Measurements from ENCODE around the gene EVL.
"Not testable (repeated sequence)": the region's sequence is repeated elsewhere in the genome, so short reads cannot be mapped to it uniquely, and the experiment has no call there.

Gene EVL

DNA sequence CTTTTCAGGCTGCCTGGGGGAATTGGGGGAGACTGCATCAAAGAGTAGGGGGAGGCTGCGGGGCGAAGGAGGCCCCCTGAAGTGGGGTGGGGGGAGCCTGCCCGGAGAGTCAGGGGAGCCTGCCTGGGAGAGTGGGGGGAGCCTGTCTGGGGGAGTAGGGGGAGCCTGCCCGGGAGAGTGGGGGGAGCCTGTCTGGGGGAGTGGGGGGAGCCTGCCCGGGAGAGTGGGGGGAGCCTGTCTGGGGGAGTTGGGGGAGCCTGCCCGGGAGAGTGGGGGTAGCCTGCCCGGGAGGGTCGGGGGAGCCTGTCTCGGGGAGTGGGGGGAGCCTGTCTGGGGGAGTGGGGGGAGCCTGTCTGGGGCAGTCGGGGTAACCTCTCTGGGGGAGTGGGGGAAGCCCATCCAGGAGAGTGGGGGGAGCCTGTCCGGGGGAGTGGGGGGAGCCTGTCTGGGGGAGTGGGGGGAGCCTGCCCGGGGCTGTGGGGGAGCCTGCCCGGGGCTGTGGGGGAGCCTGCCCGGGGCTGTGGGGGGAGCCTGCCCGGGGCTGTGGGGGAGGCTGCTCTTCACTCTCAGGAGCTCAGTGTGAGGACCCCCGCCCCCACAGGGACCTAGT is 100.7 kb downstream of the EVL start:
- no peak for DNase-seq (ENCODE audit: low read depth in 3 of 3)

DNA sequence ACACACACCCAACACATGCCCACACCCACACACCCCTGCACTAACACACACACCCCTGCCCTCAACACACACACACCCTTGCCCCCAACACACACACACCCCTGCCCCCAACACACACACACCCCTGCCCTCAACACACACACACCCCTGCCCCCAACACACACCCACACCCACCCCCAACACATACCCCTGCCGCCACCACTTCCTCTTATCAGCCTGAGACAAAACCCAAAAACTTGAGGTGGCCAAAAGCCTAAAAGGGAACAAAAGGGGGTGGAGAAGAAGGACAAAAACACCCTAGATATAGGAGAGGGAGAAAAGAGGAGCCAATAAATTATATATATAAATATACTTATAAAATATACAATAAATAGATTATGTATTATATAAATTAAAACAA is 103.3 kb downstream of the EVL start:
- DNase-seq (ENCODE audit: low read depth in 3 of 3): no peak

DNA sequence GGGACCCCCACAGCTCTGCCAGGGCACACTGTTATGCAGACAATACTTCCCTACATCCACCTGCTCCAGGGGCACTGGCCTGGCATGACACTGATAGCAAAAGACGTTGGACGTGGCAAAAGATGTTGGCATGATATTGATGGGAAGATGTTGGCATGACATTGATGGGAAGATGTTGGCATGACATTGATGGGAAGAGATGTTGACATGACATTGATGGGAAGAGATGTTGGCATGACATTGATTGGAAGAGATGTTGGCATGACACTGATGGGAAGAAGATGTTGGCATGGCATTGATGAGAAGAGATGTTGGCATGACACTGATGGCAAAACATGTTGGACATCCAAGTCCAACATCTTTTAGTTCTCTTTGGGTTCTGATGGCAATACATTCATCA is 105.7 kb downstream of the EVL start:
- no peak for DNase-seq (ENCODE audit: low read depth in 3 of 3)

DNA sequence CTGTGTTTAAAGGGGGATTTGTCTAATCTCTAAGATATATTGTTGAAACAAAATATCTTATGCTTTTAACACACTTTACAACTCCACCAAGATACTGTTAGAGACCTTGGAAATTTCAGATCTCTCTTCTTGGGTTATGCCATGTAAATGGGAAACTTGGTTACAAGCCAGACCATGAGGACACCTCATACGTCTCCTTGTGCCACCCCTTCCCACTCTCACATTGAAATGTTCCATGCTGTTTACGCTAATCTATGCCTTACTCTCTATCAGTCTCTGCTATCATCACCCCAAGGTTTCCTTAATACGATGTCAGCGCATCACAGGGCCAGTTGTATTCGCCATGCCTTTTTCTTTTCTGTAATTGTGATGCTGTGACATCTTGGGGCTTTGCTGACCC is 107.6 kb downstream of the EVL start:
- no peak for DNase-seq (ENCODE audit: low read depth in 3 of 3)

DNA sequence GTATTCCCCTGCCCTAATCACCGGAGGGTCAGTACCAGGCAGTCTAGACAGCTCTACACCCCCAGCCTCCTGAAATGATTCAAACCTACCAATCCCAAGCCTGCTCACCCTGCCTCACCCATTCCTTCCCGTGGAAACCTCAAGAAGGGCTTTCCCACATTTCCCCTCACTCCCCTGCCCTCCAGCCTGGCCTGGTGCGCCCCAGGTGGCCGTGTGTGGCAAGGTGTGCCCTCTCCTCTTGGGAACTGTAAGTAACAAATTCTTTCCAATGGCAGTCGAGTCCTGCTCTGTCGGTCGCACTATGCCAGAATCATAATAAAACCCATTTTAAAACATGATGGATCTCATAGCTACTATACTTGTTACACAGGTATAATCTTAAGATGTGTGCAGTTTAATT is 108.1 kb downstream of the EVL start:
- no peak for DNase-seq (ENCODE audit: low read depth in 3 of 3)

DNA sequence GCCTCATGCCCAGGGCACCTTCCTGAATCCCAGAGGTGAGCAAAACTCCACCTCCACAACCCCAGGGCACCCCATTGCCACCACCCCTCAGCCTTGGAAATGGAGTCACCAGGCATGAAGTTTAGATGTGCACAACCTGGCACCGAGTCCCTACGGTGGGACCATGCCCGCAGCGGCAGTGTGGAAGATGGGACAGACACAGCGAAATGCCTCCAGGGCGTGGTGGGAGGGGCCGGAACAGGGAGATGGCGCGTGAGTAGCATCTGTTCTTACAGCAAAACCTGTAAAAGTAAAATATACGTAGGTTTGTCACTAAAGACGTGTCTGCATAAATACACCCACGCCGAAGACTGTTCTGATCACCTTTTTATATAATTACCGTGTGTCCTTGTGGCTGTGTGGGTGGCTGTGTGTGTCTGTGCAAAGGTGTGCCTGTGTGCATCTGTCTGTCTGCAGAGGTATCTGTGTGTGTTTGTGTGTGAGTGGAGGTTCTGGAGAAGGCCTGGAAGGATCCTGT is 111.6 kb downstream of the EVL start:
- no peak for DNase-seq (ENCODE audit: low read depth in 3 of 3)

DNA sequence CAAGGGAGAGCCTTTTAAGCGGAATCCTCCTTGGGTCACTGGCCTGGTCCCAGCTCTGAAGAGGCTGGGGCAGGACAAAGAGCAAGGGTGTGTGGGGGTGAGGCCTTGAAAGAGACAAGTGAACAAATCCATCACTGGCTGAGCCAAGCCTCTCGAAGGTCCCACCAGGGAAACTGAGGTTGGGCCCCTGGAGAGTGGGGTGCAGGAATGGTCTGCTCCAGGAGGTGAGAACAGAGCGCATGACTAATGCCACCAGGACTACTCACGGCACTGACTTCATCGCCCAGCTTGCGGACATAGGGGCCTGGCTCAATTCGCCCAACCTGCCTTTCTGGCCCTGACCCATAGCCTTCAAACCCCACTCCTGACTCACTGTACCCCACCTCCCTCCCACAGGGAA is 113.5 kb downstream of the EVL start:
- no peak for DNase-seq (ENCODE audit: low read depth in 3 of 3)

DNA sequence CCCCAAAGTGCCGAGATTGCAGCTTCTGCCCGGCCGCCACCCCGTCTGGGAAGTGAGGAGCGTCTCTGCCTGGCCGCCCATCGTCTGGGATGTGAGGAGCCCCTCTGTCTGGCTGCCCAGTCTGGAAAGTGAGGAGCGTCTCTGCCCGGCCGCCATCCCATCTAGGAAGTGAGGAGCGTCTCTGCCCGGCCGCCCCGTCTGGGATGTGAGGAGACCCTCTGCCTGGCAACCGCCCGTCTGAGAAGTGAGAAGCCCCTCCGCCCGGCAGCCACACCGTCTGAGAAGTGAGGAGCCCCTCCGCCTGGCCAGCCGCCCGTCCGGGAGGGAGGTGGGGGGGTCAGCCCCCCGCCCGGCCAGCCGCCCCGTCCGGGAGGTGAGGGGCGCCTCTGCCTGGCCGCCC is 115.4 kb downstream of the EVL start:
- DNase-seq (ENCODE audit: low read depth in 3 of 3): not testable (repeated sequence)

DNA sequence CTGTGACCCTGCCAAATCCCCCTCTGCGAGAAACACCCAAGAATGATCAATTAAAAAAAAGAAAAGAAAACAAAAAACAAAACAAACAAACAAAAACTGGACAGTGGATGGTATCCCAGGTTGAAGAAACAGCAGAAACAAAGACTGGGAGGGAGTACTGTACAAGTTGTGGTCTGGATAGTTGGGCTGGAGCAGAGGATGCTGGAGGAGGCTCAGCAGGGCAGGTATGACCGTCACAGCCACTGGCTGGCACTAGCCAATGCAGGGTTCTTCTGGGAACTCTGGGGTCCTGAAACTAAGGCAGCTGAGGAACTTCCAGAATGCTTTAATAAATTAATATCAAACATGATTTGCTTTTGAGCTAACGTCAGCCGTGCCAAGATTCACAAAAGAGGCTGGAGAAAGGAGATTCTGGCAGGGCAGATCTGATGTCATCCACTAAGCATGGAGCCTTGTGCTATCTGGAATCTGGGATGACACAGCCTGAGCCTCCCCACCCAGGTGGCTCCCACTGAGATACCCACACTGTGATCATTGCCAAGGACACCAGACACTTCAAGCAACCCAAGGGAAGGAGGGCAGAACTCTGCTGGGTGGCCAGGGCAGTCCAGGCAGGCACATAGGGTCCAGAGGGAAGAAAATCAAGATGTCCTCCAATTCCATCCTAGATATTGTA is 116.8 kb downstream of the EVL start:
- DNase-seq (ENCODE audit: low read depth in 3 of 3): not testable (repeated sequence)

DNA sequence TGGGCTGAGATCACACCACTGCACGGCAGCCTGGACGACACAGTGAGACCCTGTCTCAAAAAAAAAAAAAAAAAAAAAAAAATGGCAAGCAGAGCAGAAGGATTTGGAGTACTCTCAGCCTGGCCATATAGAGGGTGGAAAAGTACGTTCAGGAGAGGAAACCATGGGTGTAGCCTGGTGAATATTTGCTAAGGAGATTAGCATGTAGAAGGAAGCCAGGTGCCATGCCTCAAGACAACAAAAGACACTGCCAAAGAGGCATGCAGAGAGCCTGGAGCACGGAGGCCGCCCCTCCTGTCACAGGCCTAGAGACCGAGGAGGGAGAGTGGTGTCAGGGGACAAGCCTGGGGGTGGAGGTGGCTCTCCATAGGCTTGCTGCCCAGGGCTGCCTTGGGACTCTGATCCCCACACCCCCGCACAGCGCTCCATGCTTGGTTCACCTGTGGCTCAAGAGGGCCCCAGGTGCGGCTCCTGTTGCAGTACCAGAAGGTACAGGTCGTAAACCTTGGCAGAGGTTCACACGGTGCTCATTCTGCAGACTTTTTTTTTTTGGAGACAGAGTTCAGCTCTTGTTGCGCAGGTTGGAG is 122.1 kb downstream of the EVL start:
- DNase-seq (ENCODE audit: low read depth in 3 of 3): no peak

DNA sequence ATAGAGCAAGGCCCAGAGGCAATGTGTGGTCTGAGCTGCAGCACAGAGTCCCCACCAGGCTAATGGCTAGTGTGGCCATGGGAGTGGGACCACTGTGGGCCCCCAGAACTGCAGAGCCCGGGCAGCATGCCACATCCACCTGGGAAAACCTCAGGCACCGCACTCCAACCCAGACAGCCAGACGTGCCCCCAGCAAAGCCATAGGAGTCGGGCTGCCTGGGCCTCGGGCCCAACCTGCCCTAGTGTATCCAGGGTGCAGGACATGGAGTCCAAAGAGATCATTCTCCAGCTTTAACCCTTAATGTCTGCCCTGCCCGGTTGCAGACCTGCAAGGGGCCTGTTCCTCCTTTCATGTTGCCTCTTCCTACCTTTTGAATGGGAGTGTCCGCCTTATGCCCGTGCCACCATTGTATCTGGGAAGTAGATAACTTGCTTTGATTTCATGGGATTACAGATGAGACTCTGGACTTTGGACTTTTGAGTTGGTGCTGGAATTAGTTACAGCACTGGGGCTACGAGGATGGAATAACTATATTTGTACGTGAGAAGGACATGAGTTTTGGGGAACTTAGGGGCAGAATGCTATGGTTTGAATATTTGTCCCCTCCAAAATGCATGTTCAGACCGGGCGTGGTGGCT is 123.3 kb downstream of the EVL start:
- DNase-seq (ENCODE audit: low read depth in 3 of 3): no peak

DNA sequence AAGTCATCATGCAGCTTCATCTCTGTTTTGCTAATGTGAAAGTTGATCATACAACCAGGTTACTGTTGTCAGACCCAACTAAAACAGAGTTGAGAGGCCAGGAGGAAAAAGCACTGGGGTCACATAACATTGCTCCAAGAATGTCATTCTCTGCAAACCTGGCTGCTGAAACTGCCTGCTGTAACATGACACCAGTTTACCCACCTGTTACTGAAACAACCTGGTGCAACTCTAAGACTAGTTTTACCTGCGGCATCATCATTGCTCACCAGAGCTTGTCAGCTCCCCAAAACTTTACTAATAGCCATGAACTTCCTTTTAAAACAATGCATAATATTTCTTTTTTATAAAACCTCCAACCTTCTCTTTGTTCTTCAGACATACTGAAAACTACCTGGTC is 124.9 kb downstream of the EVL start:
- no peak for DNase-seq (ENCODE audit: low read depth in 3 of 3)

DNA sequence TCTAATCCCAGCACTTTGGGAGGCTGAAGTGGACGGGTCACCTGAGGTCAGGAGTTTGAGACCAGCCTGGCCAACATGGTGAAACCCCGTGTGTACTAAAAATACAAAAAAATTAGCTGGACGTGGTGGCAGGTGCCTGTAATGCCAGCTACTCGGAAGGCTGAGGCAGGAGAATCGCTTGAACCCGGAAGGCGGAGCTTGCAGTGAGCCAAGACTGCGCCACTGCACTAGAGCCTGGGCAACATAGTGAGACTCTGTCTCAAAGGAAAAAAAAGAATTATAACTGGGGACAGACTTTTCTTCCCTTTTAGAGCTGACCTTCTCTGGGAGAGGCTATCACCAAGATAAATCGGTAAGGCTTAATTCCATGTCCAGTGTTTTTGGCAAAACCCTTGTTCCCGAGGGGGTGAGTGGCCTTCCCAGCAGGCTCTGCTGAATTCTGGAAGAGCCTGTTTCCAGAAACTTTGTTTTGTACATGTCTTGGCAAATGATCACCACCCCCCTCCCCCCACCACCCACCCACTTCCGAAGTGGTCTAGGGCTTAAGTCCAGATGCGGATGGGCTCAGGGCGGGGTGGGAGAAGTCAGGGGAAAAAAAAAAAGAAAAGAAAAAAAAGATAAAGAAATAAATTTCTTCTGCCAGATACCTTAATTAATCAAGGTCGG is 126.5 kb downstream of the EVL start:
- no peak for DNase-seq (ENCODE audit: low read depth in 3 of 3)

DNA sequence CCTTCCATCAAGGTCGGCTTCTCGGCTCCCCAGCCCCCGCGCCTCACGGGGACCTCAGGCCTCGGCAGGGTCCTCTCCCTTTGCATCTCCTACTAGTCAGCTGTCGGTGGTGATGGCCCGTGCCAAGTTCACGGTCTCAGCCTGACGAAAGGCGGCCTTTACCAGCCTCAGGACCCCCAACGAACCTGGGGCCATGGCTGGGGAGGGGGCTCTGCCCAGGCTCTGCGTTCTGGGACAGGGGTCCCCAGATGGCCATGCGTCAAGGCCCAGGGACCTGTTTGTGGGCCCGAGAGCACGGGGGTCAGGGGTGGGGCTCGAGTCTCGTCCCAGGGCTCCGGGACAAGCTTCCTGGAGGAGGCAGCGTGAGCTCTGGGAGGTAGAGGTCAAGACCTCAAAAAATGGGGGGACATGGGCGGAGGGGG is 127.0 kb downstream of the EVL start:
- no peak for DNase-seq (ENCODE audit: low read depth in 3 of 3)

DNA sequence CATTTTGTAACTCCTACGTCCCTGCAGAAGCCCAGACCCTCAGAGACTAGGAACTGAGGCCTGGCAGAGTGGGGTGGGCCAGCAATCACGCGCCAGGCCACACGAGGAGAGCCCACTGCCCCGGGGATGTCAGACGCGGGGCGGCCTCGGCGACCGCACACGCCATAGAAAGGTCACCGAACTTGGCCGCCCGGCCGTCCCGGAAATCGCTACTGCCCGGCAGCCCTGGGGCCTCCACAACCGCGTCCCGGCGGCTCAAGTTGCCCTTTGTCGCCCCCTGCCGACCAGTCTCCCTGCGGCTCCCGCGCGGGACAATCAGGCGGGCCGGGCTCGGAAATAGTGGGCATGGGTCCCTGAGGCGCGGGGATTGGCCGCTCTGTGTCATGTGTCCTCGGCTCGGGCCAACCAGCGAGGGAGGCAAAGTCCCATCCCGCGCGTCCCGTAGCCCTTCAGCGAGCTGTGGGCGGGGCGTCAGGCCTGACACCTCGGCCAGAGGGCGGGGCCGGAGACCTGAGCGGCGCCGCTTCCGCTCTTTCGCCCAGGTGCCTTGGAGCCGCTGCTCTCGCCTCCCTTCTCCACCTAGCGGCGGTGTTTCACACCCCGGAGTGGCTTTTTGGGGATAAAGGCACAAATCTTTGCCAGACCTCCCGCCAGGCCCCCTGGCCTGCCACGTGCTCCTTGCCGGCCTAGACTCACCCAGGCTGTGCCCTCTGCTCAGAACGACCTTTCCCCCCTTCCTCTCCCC is 127.6 kb downstream of the EVL start:
- DNase-seq (ENCODE audit: low read depth in 3 of 3): peak; percentile 99

Data from stimulated activated CD4-positive, alpha-beta T cell treated with anti-CD3 and anti-CD28 coated beads, TNF-alpha, amount 100 ng/mL, for 4 hours (primary cell).